Measurements from ENCODE around the gene MOB1B. TPM values are rescaled to one million over a fixed set of nuclear protein-coding genes. Genes with fewer than 3 reads are reported as not detected.

Gene MOB1B
- total and polyA plus RNA-seq, 10 of the 15 experiments (the other 5 are each of a cell fraction or from before 2014, with no cell fraction given), result 1.9 to 11.4 (median 6.1) TPM

DNA sequence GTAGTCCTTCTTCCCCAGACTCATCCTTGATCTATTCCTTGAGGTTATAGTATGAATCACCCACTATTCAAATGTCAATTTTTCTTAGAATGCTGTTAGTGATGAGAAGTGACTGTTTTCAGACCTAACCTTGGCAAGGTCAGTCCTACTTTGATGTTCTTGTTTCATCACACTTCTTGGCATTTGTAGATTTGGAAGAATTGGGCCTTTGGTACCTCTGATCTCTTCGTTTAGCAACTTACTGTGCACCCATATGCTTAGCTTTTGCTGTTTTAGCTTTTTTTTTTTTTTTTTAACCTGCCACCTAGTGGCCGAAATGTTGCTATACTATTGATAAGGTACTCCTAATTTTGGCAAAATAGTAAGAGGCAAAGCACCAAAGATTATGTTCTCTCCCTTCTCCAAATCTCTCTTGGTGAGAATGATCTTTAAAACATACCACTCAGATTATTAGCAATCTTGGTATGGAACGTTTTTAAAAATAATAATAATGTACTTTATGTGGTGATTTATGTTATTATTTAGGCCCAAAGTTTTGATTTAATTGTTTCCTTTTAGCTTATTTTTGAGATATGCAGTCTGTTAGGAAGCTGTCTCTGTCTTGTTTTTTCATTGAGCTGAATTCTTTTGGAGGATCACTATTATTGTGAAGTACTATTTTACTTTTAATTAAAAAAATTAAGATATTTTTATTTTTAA lies 107.9 kb downstream of the MOB1B start:
- in situ Hi-C loops (cut with MboI), result no loop called here
- ATAC-seq (peak; percentile 71), DNase-seq (ENCODE audit: low read depth, low spot score) (no peak), FAIRE-seq (no peak)
- ChIA-PET CTCF (interaction anchor here (0.6 to 12.0 kb wide), 42 partner anchors 9 to 676 kb away, joined by 3 to 147 read pairs (median 4); partner anchors contain the start of genes DCK and MOB1B), RAD21 (ENCODE audit: unreplicated experiment) (interaction anchor here (0.6 to 9.6 kb wide), 30 partner anchors 10 to 525 kb away, joined by 3 to 127 read pairs (median 4); partner anchors contain the start of genes DCK, MOB1B and UTP3), POLR2A (interaction anchor here (0.6 to 4.9 kb wide), 9 partner anchors 12 to 395 kb away, joined by 3 to 38 read pairs (median 3); partner anchors contain the start of genes DCK and MOB1B), SMC1A (ENCODE audit: uncharacterized antibody, unreplicated experiment) (interaction anchor here (0.7 to 10.2 kb wide), 32 partner anchors 9 to 409 kb away, joined by 3 to 169 read pairs (median 5); partner anchors contain the start of genes DCK and MOB1B)
- no peak overlapping the region for H3K27ac ChIP-seq (ENCODE audit: control insufficient read depth, insufficient read depth)
- peaks cover 1% of the 10 kb centered on the region; the same call in 1 of the 3 replicates for H3K9me3 ChIP-seq (replicated peaks; ENCODE audit: control insufficient read depth, insufficient read depth, low read length)
- no peak overlapping the region for H3K4me3 ChIP-seq
- 2% methylated on average over 3 of the region's 3 CpGs for WGBS (ENCODE audit: insufficient coverage, insufficient replicate concordance, low lambda C conversion rate, missing lambda C conversion rate)
- BruUV-seq (replicated peaks), result no TSS peak
- H3K36me3 ChIP-seq (ENCODE audit: control insufficient read depth in 2 of 2, insufficient read depth in 2 of 2, low read length in 1 of 2), result peaks cover 1 to 7% of the 10 kb centered on the region in 2 experiments
- no peak overlapping the region for H2AFZ ChIP-seq (ENCODE audit: control insufficient read depth, low read depth, low read length)
- no peaks in the 10 kb centered on the region for H4K20me1 ChIP-seq (ENCODE audit: control insufficient read depth, insufficient read depth)
- peak; percentile 62 for TF ChIP-seq RAD21 (IDR thresholded peaks at IDR 0.05; ENCODE audit: insufficient read depth, low read depth, low read length)
- TF ChIP-seq STAT1 (conservative IDR thresholded peaks at IDR 0.05), result no peak
- 0 out of 2 replicates have a peak, but pooled peaks have one; percentile 37 for TF ChIP-seq FOXM1 (IDR thresholded peaks at IDR 0.05; ENCODE audit: low read depth, low read length)
- TF ChIP-seq, protein P1, sequence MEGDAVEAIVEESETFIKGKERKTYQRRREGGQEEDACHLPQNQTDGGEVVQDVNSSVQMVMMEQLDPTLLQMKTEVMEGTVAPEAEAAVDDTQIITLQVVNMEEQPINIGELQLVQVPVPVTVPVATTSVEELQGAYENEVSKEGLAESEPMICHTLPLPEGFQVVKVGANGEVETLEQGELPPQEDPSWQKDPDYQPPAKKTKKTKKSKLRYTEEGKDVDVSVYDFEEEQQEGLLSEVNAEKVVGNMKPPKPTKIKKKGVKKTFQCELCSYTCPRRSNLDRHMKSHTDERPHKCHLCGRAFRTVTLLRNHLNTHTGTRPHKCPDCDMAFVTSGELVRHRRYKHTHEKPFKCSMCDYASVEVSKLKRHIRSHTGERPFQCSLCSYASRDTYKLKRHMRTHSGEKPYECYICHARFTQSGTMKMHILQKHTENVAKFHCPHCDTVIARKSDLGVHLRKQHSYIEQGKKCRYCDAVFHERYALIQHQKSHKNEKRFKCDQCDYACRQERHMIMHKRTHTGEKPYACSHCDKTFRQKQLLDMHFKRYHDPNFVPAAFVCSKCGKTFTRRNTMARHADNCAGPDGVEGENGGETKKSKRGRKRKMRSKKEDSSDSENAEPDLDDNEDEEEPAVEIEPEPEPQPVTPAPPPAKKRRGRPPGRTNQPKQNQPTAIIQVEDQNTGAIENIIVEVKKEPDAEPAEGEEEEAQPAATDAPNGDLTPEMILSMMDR (IDR thresholded peaks at IDR 0.05 in 2 of 3, conservative IDR thresholded peaks at IDR 0.05 in 1 of 3; ENCODE audit: control insufficient read depth in 2 of 3, extremely low read depth in 1 of 3, insufficient read depth in 1 of 3, low read depth in 3 of 3, low read length in 3 of 3), result peak; percentile 47 to 61 (median 54); a peak in 5 of 6 replicates
- peak; percentile 70; the same call in 1 of the 2 replicates for TF ChIP-seq SMC3 (IDR thresholded peaks at IDR 0.05; ENCODE audit: borderline replicate concordance, low read length)
- TF ChIP-seq, protein P2, sequence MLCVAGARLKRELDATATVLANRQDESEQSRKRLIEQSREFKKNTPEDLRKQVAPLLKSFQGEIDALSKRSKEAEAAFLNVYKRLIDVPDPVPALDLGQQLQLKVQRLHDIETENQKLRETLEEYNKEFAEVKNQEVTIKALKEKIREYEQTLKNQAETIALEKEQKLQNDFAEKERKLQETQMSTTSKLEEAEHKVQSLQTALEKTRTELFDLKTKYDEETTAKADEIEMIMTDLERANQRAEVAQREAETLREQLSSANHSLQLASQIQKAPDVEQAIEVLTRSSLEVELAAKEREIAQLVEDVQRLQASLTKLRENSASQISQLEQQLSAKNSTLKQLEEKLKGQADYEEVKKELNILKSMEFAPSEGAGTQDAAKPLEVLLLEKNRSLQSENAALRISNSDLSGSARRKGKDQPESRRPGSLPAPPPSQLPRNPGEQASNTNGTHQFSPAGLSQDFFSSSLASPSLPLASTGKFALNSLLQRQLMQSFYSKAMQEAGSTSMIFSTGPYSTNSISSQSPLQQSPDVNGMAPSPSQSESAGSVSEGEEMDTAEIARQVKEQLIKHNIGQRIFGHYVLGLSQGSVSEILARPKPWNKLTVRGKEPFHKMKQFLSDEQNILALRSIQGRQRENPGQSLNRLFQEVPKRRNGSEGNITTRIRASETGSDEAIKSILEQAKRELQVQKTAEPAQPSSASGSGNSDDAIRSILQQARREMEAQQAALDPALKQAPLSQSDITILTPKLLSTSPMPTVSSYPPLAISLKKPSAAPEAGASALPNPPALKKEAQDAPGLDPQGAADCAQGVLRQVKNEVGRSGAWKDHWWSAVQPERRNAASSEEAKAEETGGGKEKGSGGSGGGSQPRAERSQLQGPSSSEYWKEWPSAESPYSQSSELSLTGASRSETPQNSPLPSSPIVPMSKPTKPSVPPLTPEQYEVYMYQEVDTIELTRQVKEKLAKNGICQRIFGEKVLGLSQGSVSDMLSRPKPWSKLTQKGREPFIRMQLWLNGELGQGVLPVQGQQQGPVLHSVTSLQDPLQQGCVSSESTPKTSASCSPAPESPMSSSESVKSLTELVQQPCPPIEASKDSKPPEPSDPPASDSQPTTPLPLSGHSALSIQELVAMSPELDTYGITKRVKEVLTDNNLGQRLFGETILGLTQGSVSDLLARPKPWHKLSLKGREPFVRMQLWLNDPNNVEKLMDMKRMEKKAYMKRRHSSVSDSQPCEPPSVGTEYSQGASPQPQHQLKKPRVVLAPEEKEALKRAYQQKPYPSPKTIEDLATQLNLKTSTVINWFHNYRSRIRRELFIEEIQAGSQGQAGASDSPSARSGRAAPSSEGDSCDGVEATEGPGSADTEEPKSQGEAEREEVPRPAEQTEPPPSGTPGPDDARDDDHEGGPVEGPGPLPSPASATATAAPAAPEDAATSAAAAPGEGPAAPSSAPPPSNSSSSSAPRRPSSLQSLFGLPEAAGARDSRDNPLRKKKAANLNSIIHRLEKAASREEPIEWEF (IDR thresholded peaks at IDR 0.05; ENCODE audit: insufficient replicate concordance, low read depth, low read length), result peak; percentile 71
- no peak for TF ChIP-seq RUNX3 (IDR thresholded peaks at IDR 0.05; ENCODE audit: low read length)
- TF ChIP-seq, protein P3, sequence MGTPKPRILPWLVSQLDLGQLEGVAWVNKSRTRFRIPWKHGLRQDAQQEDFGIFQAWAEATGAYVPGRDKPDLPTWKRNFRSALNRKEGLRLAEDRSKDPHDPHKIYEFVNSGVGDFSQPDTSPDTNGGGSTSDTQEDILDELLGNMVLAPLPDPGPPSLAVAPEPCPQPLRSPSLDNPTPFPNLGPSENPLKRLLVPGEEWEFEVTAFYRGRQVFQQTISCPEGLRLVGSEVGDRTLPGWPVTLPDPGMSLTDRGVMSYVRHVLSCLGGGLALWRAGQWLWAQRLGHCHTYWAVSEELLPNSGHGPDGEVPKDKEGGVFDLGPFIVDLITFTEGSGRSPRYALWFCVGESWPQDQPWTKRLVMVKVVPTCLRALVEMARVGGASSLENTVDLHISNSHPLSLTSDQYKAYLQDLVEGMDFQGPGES (IDR thresholded peaks at IDR 0.05), result no peak
- TF ChIP-seq NBN (IDR thresholded peaks at IDR 0.05), result peak; percentile 55; the same call in 1 of the 2 replicates
- TF ChIP-seq ZNF384 (IDR thresholded peaks at IDR 0.05; ENCODE audit: borderline replicate concordance, low read depth, low read length), result peak; percentile 96
- no peak for TF ChIP-seq NR2C1 (IDR thresholded peaks at IDR 0.05)
- no peak overlapping the region for H3K9ac ChIP-seq (ENCODE audit: control insufficient read depth, insufficient read depth, low read length)
- peaks cover 8% of the 10 kb centered on the region for H3K4me1 ChIP-seq (ENCODE audit: control insufficient read depth, insufficient read depth, low read length)
- H3K79me2 ChIP-seq (ENCODE audit: control insufficient read depth, insufficient read depth, low read length), result peaks cover 18% of the 10 kb centered on the region
- H3K4me2 ChIP-seq (ENCODE audit: control insufficient read depth, insufficient read depth), result no peak overlapping the region
- no peaks in the 10 kb centered on the region for H3K27me3 ChIP-seq (replicated peaks in 1 of 2; ENCODE audit: control insufficient read depth in 2 of 2, insufficient read depth in 2 of 2, low read length in 1 of 2)
- intact Hi-C loops (cut with micrococcal nuclease; ENCODE audit: unreplicated experiment), result loop anchor here (1.0 to 5.0 kb wide), 2 partner anchors 83 to 409 kb away; no protein-coding TSS in a partner anchor
